ENCODE data around the gene LRRC75A. TPM values are rescaled to one million over a fixed set of nuclear protein-coding genes. Genes with fewer than 3 reads are reported as not detected.
A peak's percentile ranks its signal among the peaks of the same experiment; 100 is the strongest.
"Not testable (repeated sequence)": the region's sequence is repeated elsewhere in the genome, so short reads cannot be mapped to it uniquely, and the experiment has no call there.

LRRC75A gene
- total and polyA plus RNA-seq, 3 donors from 2014 or later = 39.1 to 47.9 (median 44.5) TPM

GRCh38 chr17:16417399-16417798, 74.6 kb downstream of the LRRC75A start:
- Histone ChIP-seq H3K27ac (no peak overlapping the region), H3K36me3 (ENCODE audit: low read depth, missing control alignments) (no peaks in the 10 kb centered on the region), H3K4me3 (no peak overlapping the region), H3K9me3 (no peaks in the 10 kb centered on the region), H3K27me3 (no peaks in the 10 kb centered on the region), H3K4me1 (peaks cover 5% of the 10 kb centered on the region)
- no peak for DNase-seq
- no peak for TF ChIP-seq CTCF (IDR thresholded peaks at IDR 0.05)
- TF ChIP-seq POLR2A (IDR thresholded peaks at IDR 0.05) = no peak
- 85 to 94% methylated on average over 6 to 7 of the region's 7 CpGs for WGBS, 2 donors
- intact Hi-C loops (cut with DNase I; ENCODE audit: low total_unique reads) = no loop called here

GRCh38 chr17:16415031-16415924, 76.7 kb downstream of the LRRC75A start, which contains the start of gene TRPV2:
Gene TRPV2, plus strand, starts transcription at chr17:16415571. Its CDS starts 2,098 bp downstream, at chr17:16417669.
- TF ChIP-seq CTCF (IDR thresholded peaks at IDR 0.05) (no peak), POLR2A (IDR thresholded peaks at IDR 0.05) (no peak)
- peak within 1 kb of the TSS; percentile 27 to 55 for H3K4me3 ChIP-seq
- peaks cover 5% of the 10 kb centered on the region for H3K4me1 ChIP-seq
- DNase-seq = no peak
- WGBS, 2 donors = 36 to 47% methylated on average over 11 to 21 of the region's 21 CpGs
- H3K36me3 ChIP-seq (ENCODE audit: low read depth, missing control alignments) = no peaks in the 10 kb centered on the region
- H3K27me3 ChIP-seq = no peaks in the 10 kb centered on the region
- no peaks in the 10 kb centered on the region for H3K9me3 ChIP-seq
- intact Hi-C loops (cut with DNase I; ENCODE audit: low total_unique reads) = no loop called here
- peak within 1 kb of the TSS; percentile 79 to 88 for H3K27ac ChIP-seq

- H3K36me3 ChIP-seq (ENCODE audit: low read depth, missing control alignments) = no peaks in the 10 kb centered on the region
- intact Hi-C loops (cut with DNase I; ENCODE audit: low total_unique reads) = no loop called here
- H3K4me3 ChIP-seq = peak overlapping the region in 1 of 2 donors; percentile 34
- peaks cover 9% of the 10 kb centered on the region for H3K4me1 ChIP-seq
- WGBS, 2 donors = 9 to 14% methylated on average over 14 of the region's 14 CpGs
- H3K27ac ChIP-seq = peak overlapping the region; percentile 67 to 83
- H3K9me3 ChIP-seq = no peaks in the 10 kb centered on the region
- peak; percentile 84 for DNase-seq
- H3K27me3 ChIP-seq = no peaks in the 10 kb centered on the region
- no peak for TF ChIP-seq POLR2A (IDR thresholded peaks at IDR 0.05)
- no peak for TF ChIP-seq CTCF (IDR thresholded peaks at IDR 0.05)
Measured at GRCh38 chr17:16407911-16408588, 83.9 kb downstream of the LRRC75A start.

GRCh38 chr17:16406742-16407674, 85.0 kb downstream of the LRRC75A start:
- intact Hi-C loops (cut with DNase I; ENCODE audit: low total_unique reads) = no loop called here
- peak overlapping the region; percentile 52 to 64 for H3K4me3 ChIP-seq
- TF ChIP-seq POLR2A (IDR thresholded peaks at IDR 0.05) (no peak), CTCF (IDR thresholded peaks at IDR 0.05) (no peak)
- peaks cover 9% of the 10 kb centered on the region for H3K4me1 ChIP-seq
- 4 to 7% methylated on average over 48 to 67 of the region's 67 CpGs for WGBS, 2 donors
- no peaks in the 10 kb centered on the region for H3K36me3 ChIP-seq (ENCODE audit: low read depth, missing control alignments)
- H3K9me3 ChIP-seq = no peaks in the 10 kb centered on the region
- no peaks in the 10 kb centered on the region for H3K27me3 ChIP-seq
- H3K27ac ChIP-seq = peak overlapping the region; percentile 33 to 72
- peak; percentile 21 for DNase-seq

- DNase-seq; H3K36me3 ChIP-seq (ENCODE audit: low read depth, missing control alignments); H3K4me1 ChIP-seq; H3K27me3 ChIP-seq; H3K27ac ChIP-seq; intact Hi-C loops (cut with DNase I; ENCODE audit: low total_unique reads); H3K4me3 ChIP-seq; H3K9me3 ChIP-seq: not testable (repeated sequence)
- 93 to 95% methylated on average over 9 of the region's 9 CpGs for WGBS, 2 donors
Measured at GRCh38 chr17:16403847-16404246, 88.1 kb downstream of the LRRC75A start.
